OCI-LY1 (cell line): Measurements from ENCODE around the gene PCF11.

Experiments used
- H2AFZ ChIP-seq: fragments of 200-600 bp; sonication (generic), shearing (Covaris generic); 2 replicates; pipeline ENCODE4 v1.6.0; 2014; ENCODE audit warnings: antibody characterized with exemption, mild to moderate bottlenecking, low read length
- H3F3A ChIP-seq: fragments of 200-600 bp; sonication (generic), shearing (Covaris generic); 2 replicates; pipeline ENCODE4 v1.6.0; 2014; ENCODE audit warnings: mild to moderate bottlenecking, antibody characterized with exemption, low read length, moderate library complexity; ENCODE audit not compliant: insufficient read depth
- H3K27ac ChIP-seq: fragments of 200-600 bp; sonication (generic); 2 replicates; pipeline ENCODE4 v1.5.1; 2014; ENCODE audit warnings: low read length, mixed run types, mild to moderate bottlenecking, low read depth; ENCODE audit not compliant: poor library complexity, severe bottlenecking
- H3K27me3 ChIP-seq: fragments of 200-600 bp; sonication (generic); 2 replicates; pipeline ENCODE4 v1.6.0; 2014; ENCODE audit warnings: antibody characterized with exemption, mild to moderate bottlenecking, low read length, moderate library complexity; ENCODE audit not compliant: insufficient read depth
- H3K36me3 ChIP-seq: fragments of 200-600 bp; sonication (generic); 2 replicates; pipeline ENCODE4 v1.6.1; 2014; ENCODE audit warnings: mild to moderate bottlenecking, antibody characterized with exemption, low read length, moderate library complexity, mixed read lengths; ENCODE audit not compliant: insufficient read depth
- H3K4me1 ChIP-seq: fragments of 200-600 bp; sonication (generic); 2 replicates; pipeline ENCODE4 v1.5.1; 2014; ENCODE audit warnings: mild to moderate bottlenecking, low read length, moderate library complexity; ENCODE audit not compliant: insufficient read depth, severe bottlenecking
- H3K4me2 ChIP-seq: fragments of 200-600 bp; sonication (generic), shearing (Covaris generic); 2 replicates; pipeline ENCODE4 v1.6.1; 2014; ENCODE audit warnings: low read length
- H3K4me3 ChIP-seq: fragments of 200-600 bp; sonication (generic); 2 replicates; pipeline ENCODE4 v1.5.1; 2014; ENCODE audit warnings: low read length, low read depth, mild to moderate bottlenecking, mixed read lengths; ENCODE audit not compliant: poor library complexity, severe bottlenecking
- H3K79me2 ChIP-seq: fragments of 200-600 bp; shearing (Covaris generic); 2 replicates; pipeline ENCODE4 v1.6.1; 2016; ENCODE audit warnings: mixed run types, low read length, mixed read lengths; ENCODE audit not compliant: insufficient read depth
- H3K9ac ChIP-seq: fragments of 200-600 bp; sonication (generic), shearing (Covaris generic); 2 replicates; pipeline ENCODE4 v1.6.1; 2014; ENCODE audit warnings: mild to moderate bottlenecking, low read length, mixed read lengths
- H3K9me2 ChIP-seq: fragments of 200-600 bp; sonication (generic), shearing (Covaris generic); 2 replicates; pipeline ENCODE4 v1.6.1; 2014; ENCODE audit warnings: low read depth, mild to moderate bottlenecking, low read length, mixed read lengths
- H3K9me3 ChIP-seq: fragments of 200-600 bp; shearing (Covaris generic); 2 replicates; pipeline ENCODE4 v1.6.1; 2014; ENCODE audit warnings: low read length, mixed read lengths
- H4K20me1 ChIP-seq: fragments of 200-600 bp; sonication (generic), shearing (Covaris generic); 2 replicates; pipeline ENCODE4 v1.6.0; 2016; ENCODE audit warnings: mild to moderate bottlenecking, low read length; ENCODE audit not compliant: insufficient read depth
- EZH2 ChIP-seq: fragments of 200-600 bp; sonication (generic), shearing (Covaris generic); IDR thresholded peaks from 2 replicates; pipeline ENCODE4 v1.8.0; 2017; ENCODE audit warnings: borderline replicate concordance, mixed run types, mild to moderate bottlenecking, antibody characterized with exemption, low read length, moderate library complexity, mixed read lengths
- TF ChIP-seq, protein P1 (sequence below): fragments of 200-600 bp; sonication (generic), shearing (Covaris generic); IDR thresholded peaks from 2 replicates; pipeline ENCODE4 v1.5.1; 2017; ENCODE audit warnings: mild to moderate bottlenecking, antibody characterized with exemption, low read length, moderate library complexity, mixed read lengths

The PCF11 gene

DNA sequence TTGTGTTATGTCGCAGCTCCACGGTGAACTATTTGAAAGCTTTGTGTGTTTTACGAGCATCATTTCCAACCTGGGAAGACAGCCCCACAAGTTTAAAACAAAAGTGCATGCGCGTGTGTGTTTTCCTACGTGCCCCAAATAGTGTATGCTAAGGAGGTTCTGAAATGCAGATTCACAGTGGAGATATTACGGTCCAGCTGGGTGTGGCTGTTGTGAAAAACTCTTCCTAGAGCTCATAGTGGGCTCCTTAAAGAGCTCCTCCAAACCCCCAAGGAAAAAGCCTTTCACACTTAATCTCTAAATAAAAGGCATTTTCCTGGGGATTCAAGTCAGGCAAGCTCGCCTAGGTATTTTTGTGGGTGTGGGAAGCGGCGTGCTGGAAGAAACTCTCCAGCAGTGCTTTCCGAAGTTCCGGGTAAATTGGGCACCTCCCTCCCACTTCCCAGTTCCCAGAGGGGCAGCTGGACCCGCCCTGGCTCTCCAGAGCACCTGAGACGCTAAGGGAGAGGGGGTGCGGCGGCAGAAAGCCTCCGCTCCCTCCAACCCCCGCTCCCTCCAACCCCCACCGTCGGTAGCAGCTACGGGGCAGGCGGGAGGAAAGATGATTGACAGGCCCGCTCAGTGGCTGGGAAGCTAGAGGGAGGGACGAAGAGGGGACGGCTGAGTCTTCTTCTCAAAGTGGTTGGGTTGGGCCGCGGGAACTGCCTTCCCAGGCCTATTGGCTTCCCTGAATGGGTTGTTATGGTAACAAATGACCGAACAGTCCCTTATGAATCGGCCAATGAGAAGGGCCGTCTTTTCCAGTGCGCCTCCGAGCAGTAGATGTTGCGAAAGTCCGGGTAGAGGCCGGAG is 561 bp upstream of the PCF11 start:
- Histone ChIP-seq H4K20me1 (0 out of 2 replicates have a peak, but pooled peaks cover 4% of the 10 kb centered on the region), H3K9ac (peak overlapping the region; percentile 93), H2AFZ (no peak overlapping the region; the same call in 1 of the 2 replicates), H3K4me2 (peak overlapping the region; percentile 89), H3K4me1 (peaks cover 52% of the 10 kb centered on the region), H3K27me3 (no peaks in the 10 kb centered on the region), H3K4me3 (peak overlapping the region; percentile 98), H3F3A (no peaks in the 10 kb centered on the region; the same call in 1 of the 2 replicates), H3K36me3 (peaks cover 40% of the 10 kb centered on the region), H3K9me3 (no peaks in the 10 kb centered on the region), H3K9me2 (no peaks in the 10 kb centered on the region), H3K27ac (peak overlapping the region; percentile 88), H3K79me2 (peaks cover 44% of the 10 kb centered on the region)
- TF ChIP-seq, protein P1, sequence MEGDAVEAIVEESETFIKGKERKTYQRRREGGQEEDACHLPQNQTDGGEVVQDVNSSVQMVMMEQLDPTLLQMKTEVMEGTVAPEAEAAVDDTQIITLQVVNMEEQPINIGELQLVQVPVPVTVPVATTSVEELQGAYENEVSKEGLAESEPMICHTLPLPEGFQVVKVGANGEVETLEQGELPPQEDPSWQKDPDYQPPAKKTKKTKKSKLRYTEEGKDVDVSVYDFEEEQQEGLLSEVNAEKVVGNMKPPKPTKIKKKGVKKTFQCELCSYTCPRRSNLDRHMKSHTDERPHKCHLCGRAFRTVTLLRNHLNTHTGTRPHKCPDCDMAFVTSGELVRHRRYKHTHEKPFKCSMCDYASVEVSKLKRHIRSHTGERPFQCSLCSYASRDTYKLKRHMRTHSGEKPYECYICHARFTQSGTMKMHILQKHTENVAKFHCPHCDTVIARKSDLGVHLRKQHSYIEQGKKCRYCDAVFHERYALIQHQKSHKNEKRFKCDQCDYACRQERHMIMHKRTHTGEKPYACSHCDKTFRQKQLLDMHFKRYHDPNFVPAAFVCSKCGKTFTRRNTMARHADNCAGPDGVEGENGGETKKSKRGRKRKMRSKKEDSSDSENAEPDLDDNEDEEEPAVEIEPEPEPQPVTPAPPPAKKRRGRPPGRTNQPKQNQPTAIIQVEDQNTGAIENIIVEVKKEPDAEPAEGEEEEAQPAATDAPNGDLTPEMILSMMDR, result no peak
- no peak for TF ChIP-seq EZH2

DNA sequence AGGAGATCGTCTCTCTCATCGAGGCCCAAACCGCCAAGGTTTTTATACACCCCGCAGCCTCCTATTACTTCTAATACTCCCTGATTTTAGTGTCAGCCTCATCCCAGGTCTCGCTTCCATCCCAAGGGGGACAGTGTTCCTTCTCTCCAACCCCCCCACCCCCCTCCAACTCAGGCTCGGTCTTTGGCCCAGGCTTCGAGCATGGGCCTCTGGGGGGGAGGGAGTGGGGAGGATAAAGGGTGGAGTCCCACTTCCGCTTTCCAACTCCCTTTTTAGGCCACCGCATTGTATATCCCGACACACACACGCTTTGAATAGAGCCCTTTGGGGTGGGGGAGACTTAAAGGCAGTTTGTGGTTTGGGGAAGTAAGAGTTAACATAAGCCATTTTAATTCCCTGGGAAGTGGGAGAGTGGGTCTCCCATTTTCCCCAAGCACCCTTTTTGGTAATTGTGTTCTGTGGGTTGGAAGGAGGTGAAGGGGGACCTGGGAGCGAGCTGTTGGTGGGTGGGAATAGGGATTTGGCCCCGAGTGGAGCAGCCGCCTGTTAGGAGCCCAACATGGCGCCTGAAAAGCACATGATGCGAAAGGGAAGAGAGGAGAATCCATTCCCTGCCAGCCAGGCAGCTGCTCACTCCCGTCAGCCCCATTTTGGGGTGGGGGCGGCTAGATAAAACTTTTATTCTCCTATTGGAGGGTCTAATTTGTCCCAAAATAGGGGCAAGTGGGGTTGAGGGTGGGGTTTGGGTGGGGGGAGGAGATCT is 844 bp downstream of the PCF11 start:
- Histone ChIP-seq H2AFZ (no peak overlapping the region), H3K27me3 (no peaks in the 10 kb centered on the region), H3K27ac (peak overlapping the region; percentile 86), H3K79me2 (peaks cover 58% of the 10 kb centered on the region), H3K9me2 (no peaks in the 10 kb centered on the region), H3K36me3 (peaks cover 47% of the 10 kb centered on the region), H3K4me3 (peak overlapping the region; percentile 98), H3K4me1 (peaks cover 53% of the 10 kb centered on the region), H4K20me1 (0 out of 2 replicates have a peak, but pooled peaks cover 4% of the 10 kb centered on the region), H3F3A (no peaks in the 10 kb centered on the region; the same call in 1 of the 2 replicates), H3K9me3 (no peaks in the 10 kb centered on the region), H3K9ac (peak overlapping the region; percentile 99), H3K4me2 (peak overlapping the region; percentile 95)
- TF ChIP-seq, protein P1, result no peak
- no peak for TF ChIP-seq EZH2

DNA sequence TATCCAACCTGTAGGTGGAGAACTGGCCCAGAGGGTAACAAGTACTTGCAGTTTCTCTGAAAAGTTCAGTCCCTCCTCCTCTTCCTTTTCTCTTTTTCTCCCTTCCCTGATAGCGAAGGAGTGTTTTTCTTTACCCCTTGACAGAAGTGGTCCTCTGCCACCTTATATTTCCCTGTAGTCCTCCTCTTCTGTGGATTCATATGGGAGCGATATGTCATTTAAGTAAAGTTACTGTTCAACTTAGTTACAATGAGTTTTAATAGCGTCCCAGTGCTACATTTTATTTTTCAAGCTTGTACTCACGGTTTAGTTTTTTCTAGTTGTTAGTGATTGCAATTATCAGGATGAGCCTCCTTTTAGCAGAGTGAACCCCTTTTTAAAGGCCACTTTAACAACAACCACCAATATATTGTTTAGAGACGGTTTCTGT is 1.4 kb downstream of the PCF11 start:
- TF ChIP-seq, protein P1, result no peak
- TF ChIP-seq EZH2, result no peak
- Histone ChIP-seq H4K20me1 (0 out of 2 replicates have a peak, but pooled peaks cover 4% of the 10 kb centered on the region), H3K4me2 (peak overlapping the region; percentile 95), H3K9me2 (no peaks in the 10 kb centered on the region), H2AFZ (no peak overlapping the region), H3K27ac (peak overlapping the region; percentile 86), H3K9ac (peak overlapping the region; percentile 99), H3K4me1 (peaks cover 53% of the 10 kb centered on the region), H3K36me3 (peaks cover 53% of the 10 kb centered on the region), H3K9me3 (no peaks in the 10 kb centered on the region), H3K27me3 (no peaks in the 10 kb centered on the region), H3K4me3 (peak overlapping the region; percentile 98), H3K79me2 (peaks cover 63% of the 10 kb centered on the region), H3F3A (no peaks in the 10 kb centered on the region; the same call in 1 of the 2 replicates)
